GM21526 (cell line): ENCODE results near the gene RAD51B.

Experiments used
- ATAC-seq: cut with Tn5 transposase; IDR thresholded peaks from one replicate; pipeline ENCODE4 v1.9.1; 2021; ENCODE audit warnings: moderate library complexity; ENCODE audit not compliant: unreplicated experiment, low FRiP score

The RAD51B gene

DNA sequence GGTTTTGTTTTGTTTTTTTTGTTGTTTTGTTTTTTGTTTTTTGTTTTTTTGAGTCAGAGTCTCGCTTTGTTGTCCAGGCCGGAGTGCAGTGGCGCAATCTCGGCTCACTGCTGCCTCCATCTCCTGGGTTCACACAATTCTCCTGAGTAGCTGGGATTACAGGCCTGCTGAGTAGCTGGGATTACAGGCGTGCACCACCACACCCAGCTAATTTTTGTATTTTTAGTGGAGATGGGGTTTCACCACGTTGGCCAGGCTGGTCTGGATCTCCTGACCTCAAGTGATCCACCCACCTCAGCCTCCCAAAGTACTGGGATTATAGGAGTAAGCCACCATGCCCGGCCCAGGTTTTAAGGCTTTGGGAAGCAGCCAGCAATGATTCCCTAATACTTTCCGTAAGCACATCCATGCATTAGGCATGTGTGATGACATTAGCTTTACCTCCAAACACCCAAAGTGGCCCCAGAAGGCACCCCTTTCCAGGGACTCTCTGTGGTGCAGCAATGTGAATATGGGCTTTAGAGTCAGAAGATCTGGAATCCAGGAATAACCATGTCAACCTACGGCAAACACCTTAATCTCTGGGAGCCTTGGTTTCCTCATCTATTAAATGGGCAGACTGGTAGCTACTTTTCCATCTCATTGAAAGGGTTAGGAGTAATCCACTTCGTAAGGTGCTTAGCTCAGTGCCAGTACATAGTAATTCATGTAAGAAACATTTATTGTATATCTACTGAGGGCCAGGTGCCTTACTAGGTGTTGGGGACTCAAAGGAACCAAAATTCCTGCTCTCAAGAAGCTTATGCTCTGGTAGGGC lies 820.4 kb downstream of the RAD51B start:
- no peak for ATAC-seq

DNA sequence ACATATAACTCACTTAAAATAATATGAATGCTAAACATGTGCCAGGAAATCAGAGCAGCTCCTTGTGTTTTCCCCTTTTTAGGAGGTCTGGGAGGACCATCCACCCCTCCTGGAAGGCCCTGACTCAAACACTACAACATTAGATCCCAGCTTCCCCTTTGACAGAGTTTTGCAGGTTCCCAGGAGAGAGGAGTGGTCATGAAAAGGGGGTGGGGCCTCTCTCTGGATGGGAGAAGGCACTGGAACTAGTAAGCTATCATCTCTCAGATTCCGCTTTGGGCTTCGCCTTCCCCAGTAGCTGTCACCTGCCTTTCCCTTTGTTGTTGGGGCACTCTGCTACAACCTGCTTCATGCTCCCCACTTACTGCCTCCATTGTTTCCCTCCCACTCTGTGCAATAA lies 824.1 kb downstream of the RAD51B start:
- no peak for ATAC-seq

DNA sequence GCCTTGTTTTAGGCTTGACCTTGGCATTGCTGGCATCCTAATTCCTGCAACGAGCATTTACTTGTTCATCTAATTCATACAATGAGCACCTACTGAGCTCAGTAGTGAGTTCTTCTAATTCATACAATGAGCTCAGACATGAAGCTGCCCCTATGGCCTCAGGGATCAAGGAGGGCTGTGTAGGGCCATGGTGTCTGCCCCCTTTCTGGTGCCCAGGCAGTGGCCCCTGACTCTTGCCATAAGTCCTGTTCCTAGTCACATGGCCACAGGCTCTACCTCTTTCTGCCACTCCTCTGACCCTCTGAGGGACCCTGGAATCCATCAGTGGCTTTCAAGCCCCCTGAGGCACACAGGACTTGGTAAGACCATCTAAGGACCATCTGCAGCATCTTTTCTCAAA lies 824.5 kb downstream of the RAD51B start:
- no peak for ATAC-seq

DNA sequence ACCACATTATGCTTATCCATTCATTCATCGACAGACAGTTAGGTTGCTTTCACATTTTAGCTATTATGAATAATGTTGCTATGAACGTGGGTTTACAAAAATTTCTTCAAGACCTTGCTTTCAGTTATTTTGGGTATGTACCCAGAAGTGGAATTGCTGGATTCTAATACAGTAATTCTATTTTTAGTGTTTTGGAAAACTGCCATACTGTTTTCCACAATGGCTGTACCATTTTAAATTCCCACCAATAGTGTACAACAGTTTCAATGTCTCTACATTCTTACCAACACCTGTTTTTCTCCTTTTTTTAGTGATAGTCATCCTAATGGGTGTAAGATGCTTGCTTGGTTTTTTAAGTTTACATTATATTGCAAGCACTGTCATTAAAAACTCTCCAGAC lies 825.8 kb downstream of the RAD51B start:
- ATAC-seq = no peak

DNA sequence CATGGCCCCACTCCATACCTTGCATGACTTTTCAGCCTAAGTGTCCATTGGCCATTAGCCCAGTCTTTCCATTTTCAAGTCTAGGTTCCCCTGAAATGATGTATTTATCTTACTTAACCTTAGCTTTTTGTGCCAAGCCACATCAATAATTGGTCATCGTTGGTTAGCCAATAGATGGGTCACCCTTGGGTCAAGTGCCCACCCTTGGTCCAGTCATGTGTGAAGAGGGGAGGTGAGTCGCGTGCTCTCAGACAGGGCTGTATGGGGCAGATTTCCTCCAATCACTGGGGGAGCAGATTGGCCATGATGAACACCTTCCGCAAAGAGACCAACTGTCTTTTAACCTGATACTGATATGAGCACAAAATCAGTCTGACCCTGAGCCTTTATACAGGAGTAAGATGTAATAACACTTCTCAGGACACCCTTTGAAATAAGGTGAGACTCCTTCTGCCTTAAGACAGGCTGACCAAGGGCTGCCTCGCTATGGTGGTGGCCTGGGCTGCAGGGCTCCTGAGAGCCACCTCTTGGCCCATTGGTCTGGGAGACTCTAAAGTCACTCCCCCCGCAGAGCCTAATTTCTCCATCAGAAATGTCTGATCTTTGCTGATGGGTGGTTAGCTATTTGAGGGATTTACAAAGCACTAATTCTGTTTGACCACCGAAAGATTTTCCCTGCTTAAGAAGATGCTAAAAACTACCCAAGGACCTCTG lies 830.1 kb downstream of the RAD51B start:
- ATAC-seq = no peak

DNA sequence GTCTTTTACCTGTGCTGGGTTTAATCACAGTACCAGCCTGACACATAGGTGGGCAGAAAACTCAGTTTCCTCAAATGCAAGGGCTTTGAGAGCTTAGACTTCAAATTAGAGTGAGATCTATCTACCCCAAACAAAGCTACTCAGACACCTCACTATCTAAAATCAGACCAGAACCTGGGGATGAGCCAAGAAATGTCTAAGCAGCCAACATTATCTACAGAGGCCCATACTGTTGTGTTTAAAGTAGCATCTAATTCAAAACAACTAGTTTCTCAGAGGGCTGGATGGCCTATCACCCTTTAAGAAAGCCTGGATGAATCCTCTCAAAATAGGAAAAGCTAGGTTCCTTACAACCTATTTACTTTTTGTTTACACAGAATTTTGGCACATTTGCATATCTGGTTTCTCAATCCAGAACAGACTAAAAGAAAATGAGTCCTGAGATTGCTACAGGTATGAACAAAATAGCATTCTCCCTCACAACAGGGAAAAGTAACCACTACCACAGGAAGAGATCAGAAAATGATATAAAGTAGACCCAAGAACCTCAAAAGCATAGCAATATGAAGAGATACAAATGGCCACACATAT lies 830.9 kb downstream of the RAD51B start:
- no peak for ATAC-seq

DNA sequence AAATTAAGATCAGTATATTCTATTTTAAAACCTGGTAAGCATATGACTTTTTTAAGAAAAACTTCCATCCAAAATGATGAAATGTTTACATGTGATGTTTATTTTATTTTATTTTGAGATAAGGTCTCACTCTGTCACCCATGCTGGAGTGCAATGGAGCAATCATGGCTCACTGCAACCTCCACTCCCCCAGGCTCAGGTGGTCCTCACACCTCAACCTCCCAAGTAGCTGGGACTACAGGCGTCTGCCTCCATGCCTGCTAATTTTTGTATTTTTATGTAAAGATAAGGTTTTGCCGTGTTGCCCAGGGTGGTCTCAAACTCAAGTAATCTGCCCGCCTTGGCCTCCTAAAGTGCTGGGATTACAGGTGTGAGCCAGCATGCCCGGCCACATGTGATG lies 831.5 kb downstream of the RAD51B start:
- no peak for ATAC-seq

DNA sequence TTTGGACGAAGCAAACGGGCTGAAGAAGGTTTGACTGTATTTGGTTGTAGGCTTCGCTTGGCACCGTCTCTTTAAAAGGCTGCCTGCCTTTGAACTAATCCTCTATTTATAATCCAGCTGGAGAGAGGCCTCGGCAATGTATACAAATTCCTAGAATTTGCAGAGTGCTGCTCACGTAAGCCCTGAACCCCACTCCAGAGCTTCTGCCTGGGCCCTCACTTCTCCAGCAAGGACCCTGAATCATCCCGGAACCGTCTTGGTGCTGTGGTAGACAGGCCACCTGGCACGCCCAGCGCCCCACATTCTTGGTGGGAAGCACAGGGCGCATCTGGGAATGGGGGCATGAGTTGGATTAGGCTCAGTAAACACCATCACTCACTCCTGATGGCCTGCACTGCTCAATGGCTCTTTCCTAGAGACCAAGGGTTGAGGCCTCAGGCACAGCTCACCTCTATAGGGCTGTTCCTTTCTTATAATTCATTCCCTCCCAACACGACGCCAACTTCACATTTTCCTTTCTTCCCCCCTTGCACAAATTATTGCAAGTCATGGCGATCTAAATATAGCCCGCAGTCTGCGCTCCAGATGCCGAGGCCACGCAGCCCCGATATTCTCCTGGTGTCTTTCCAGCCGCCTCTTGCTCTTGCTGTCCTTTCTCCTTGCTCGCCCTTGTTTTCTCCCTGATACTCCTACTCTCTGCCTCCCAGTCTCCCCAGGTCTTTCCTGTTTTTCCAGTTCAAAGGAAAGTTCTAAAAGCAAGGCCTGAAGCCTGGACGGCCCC lies 832.3 kb downstream of the RAD51B start:
- no peak for ATAC-seq

DNA sequence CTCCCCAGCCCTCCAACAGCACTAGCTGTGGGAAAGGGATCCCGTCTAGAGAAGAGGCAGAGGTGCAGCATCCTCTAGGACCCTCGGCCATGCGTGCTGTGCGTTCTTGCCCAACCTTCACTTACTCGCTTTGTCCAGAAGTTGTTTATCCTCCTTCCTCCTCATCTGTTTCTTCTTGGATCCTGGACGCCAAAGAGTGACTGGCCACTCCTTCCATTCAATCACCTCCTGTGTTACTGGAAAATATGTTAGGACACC lies 832.8 kb downstream of the RAD51B start:
- no peak for ATAC-seq

DNA sequence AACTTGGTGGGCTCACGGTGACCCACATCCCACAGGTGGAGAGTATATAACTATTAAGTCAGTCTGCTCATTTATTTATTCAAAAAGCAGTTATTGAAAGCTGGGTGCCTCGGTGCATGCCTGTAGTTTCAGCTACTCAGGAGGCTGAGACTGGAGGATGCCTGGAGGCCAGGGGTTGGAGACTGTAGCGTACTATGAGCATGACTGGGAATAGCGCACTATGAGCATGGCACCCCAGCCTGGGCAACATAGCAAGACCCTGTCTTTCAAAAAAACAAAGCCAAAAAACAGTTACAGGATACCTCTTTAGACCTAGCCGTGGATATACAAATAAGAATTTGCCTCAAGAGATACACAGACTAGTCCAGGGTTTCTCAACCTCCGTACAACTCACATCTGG lies 833.5 kb downstream of the RAD51B start:
- no peak for ATAC-seq

DNA sequence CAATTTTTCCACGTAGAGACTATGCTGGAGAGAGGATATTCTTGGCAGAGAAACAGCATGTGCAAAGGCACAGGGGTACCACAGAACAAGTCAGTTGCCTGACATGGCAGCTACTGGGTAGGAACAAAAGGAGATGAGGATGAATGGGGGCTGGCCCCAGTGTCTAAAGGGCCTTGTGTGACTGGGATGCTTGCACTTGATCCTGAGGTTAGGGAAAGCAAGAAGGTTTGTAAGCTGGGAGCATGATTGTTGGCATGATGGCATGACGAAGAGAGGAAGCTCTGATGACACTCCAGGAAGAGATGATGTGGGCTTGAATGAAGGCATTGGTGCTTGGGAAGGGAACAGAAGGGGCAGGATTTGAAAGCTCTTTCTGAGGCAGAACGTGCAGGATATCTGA lies 834.2 kb downstream of the RAD51B start:
- no peak for ATAC-seq

DNA sequence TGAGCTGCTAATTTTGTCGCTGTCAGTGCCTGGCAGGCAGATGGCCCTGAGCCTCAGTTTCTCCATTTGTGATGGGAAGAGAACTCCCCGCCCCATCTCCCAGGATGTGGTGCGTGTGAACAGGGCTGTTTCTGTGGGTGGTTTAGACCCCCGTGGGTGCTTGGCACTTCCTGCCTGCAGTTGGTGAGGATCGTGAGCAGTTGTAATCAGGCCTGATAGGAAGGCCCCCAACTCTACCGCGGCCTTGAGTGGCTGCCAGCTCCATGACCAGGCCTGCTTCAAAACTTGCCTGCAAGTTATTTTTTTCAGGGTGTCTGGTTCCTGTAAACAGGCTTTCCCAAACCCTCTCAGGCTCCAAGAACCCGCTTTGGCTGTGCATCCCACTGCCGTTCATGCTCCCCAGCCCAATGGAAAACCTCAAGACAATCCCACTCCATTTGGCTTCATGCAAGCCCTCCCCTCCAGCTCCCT lies 834.9 kb downstream of the RAD51B start:
- ATAC-seq = no peak

DNA sequence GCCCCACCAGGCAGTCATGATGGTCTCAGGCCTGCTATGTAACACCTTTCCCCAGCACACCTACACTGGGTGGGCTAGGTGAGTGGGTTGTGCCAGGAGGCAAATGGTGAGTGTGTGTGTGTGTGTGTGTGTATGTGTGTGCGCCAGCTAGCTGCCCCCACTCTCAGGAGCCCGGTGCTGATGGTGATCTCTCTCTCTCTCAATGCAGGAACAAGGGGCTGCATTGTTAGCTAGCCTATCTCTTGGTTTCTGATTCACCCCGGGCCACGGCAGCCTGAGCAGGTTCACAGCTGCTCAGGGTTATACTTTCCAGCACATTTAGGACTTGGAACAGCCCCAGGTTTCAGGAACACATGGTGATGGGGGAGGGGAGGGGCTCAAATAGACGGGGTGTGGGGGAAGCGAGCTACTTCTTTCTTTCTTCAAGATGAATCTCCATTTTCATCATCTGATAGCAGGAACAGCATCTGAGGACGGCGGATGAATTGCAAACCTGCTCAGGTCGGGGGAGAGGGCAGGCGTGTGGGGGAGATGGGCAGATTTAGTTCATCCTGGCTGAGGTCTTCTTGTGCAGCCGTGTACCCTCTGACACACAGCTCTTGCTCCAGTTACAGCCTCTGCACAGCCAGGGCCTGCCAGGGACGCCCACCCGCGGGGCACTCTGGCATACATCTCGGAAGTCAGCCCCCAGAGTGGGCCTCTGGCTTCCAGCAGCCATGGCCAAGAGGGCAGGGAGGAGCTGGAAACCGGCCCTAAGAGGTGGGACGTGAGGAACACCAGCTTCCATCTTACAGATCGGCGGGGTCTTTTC lies 835.6 kb downstream of the RAD51B start:
- ATAC-seq = no peak

DNA sequence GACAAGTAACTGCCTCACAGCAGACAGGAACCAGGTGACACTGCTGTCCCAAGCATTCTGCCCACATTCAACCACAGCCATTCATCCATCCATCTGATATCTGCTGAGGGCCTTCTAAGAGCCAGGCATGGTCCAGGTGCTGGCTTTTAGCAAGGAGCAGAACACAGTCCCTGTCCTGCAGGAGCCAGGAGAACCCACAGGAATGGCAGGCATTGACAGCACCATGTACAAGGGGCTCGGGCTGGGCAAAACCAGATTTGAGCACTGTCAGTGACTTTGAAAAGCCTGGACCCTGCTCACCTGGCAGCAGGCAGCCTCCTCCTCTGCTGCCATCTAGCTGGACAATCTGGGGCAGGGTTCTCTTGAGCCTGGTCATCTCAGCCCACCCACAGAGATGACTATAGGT lies 836.3 kb downstream of the RAD51B start:
- no peak for ATAC-seq

DNA sequence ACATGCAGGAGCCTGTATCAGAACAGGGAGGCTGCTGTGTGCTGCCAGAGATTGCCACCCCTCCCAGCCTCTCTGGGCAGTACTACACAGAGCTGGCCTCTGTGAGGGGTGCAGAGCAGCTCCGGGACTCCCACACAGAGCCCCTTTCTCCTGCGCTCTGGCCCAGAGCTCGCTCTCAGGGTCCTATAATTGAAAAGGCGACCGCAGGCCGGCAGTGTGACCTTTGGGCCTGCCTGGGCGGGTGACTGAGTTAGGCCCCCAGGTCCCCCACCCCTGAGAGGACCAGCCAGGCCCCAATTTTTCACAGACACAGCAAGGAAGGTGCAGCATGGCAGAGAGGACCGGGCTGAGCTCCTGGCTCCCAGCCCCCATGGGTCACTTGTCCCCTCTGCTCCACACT lies 836.9 kb downstream of the RAD51B start:
- no peak for ATAC-seq

DNA sequence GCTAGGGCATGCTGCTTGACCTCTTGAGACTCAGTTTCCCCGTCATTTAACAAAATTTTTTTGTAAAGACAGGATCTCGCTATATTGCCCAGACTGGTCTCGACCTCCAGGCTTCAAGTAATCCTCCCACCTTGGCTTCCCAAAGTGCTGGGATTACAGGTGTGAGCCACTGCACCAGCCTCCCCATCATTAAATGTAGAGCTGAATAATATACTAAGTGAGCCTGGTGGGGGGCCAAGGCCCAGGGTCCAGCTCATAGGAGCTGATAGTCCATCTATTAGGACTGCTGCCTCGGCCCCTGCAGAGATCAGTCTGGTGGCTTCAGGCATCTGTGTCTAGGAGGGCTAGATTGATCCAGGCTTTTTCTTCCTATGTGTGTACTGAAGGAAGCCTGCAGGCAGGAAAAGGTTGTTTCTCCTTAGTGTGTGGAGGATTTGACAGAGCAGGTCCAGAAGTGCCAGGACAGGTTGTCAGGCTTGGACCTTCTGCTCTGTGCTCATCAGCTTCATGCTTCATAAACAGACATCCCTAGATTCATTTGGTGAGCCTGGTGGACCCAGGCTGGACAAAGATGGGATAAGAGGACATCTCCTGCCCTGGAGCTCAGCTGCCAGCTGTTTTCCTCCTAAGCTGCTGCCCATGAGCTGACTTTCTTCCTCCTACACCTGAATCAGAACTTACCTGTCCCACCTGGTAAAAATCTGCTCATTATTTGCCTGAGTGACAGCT lies 837.9 kb downstream of the RAD51B start:
- no peak for ATAC-seq

DNA sequence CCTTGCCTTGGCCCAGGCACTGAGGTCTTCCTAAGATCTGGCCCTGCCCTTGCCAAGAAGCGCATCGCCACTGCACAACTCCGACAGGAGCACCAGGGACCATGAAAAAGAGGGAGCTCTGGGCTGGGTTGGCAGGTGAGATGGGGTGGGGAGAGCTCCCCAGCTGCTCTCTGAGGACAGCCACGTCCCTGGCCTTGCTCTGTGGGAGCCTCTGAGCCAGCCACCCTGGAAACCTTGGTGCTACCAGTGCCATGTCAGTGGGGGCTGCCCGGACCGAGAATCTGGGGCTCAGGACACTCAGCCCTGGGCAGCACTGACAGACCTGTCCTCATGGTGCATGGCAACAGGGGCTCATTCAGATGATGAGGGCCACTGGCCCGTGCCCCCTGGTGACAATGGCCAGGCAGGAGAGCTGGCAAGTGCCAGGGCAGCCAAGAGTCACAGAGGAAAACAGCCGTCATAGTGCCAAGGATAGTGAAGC lies 838.5 kb downstream of the RAD51B start:
- ATAC-seq = no peak

DNA sequence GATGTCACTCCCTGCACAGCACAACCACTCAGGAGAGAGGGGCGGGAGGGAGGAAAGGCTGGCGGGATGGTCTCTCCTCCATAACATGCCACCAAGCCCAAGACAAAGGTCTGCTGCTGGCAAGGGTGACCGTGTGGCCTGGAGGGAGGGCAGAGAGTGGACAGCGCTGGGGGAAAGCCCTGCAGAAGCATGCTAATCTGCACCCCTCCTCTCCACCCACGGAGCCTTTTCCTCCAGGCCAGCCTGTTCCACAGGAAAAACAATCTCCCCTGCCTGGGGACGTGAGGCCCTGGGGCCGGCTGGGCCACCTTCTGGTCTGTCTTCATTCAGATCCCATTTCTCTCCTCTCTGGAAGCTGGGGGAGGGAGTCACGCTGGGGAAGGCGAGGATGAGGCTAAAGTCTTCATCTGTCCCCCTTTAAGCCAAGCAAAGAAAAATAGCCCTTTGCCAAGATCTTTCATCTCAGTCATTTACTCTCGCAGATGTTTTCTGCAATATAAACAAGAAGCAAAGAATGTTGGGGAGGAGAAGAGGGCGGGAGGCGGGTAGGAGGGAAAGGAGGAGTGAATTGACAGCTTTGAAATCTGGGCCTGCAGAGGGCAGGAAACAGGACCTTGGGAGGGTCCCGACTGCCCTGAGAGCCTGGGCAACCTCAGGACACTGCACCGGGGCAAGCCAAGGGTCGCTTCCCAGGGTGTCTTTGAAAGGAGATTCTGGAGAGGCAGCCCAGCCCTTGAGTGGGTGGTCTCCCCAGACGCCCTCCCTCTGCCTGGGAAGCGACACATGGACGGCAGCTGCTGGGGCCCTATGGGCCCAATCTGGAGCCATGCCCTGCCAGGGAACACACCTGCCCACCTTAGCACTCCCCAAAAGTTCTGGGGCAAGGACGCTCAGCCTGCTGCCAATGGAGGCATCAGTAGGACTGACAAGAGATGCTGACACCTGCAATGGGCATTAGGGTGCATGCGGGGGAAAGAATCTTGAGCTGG lies 839.7 kb downstream of the RAD51B start:
- ATAC-seq = no peak
